ENCODE data around the gene ARRDC2. TPM values are rescaled to one million over a fixed set of nuclear protein-coding genes. Genes with fewer than 3 reads are reported as not detected.

Gene ARRDC2
- total RNA-seq, 4 donors from 2014 or later, result 26.8 to 94.9 (median 29.4) TPM

DNA sequence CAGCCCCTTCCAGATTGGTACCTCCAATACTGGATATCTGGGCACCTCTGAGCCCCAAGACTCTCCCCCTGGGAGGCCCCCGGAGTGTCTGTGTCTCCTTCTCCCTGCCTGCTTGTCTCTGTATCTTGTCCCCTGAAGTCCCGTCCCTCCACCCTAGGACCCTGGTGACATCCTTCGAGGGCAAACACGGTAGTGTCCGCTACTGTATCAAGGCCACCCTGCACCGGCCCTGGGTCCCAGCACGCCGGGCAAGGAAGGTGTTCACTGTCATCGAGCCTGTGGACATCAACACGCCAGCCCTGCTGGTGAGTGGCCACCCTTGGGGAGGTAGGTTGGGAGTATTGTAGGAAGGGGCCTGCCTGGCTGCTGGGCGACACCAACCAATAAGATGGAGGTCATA lies 844 bp downstream of the ARRDC2 start:
- TF ChIP-seq, protein P1, sequence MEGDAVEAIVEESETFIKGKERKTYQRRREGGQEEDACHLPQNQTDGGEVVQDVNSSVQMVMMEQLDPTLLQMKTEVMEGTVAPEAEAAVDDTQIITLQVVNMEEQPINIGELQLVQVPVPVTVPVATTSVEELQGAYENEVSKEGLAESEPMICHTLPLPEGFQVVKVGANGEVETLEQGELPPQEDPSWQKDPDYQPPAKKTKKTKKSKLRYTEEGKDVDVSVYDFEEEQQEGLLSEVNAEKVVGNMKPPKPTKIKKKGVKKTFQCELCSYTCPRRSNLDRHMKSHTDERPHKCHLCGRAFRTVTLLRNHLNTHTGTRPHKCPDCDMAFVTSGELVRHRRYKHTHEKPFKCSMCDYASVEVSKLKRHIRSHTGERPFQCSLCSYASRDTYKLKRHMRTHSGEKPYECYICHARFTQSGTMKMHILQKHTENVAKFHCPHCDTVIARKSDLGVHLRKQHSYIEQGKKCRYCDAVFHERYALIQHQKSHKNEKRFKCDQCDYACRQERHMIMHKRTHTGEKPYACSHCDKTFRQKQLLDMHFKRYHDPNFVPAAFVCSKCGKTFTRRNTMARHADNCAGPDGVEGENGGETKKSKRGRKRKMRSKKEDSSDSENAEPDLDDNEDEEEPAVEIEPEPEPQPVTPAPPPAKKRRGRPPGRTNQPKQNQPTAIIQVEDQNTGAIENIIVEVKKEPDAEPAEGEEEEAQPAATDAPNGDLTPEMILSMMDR (IDR thresholded peaks at IDR 0.05), result no peak
- no peak for TF ChIP-seq POLR2A (IDR thresholded peaks at IDR 0.05)
- peak overlapping the region; percentile 52 to 68 (median 64) for H3K4me3 ChIP-seq

DNA sequence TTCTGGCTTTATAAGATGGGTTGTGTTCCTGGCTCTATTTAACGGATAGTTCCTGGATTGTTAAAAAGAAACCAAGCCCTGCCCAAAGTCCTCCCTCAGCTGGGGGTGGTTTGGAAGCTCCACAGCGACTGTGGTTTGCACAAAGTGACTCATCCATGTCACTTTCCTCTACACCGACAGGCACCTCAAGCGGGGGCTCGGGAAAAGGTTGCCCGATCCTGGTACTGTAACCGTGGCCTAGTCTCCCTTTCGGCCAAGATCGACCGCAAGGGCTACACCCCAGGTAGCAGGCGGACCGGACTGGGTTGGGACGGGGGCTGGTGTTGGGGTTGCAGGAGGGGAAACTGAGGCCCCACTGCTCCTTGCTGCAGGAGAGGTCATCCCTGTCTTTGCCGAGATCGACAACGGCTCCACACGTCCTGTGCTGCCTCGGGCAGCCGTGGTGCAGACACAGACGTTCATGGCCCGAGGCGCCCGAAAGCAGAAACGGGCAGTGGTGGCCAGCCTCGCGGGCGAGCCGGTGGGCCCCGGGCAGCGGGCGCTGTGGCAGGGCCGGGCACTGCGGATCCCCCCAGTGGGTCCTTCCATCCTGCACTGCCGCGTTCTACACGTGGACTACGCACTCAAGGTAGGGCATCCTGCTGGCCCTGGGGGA lies 1.6 kb downstream of the ARRDC2 start:
- no peak for TF ChIP-seq POLR2A (IDR thresholded peaks at IDR 0.05)
- TF ChIP-seq, protein P1 (IDR thresholded peaks at IDR 0.05), result no peak
- Histone ChIP-seq H3K9me3 (no peaks in the 10 kb centered on the region), H3K27ac (peak overlapping the region in 3 of 4 donors; percentile 78 to 88 (median 86)), H3K27me3 (no peaks in the 10 kb centered on the region), H3K4me3 (peak overlapping the region; percentile 52 to 68 (median 64)), H3K4me1 (peaks cover 0 to 26% (median 13%) of the 10 kb centered on the region in 4 donors), H3K36me3 (peaks cover 0 to 52% (median 0%) of the 10 kb centered on the region in 3 donors)
- no peak for DNase-seq

More for the DNA sequence above, 844 bp downstream of the ARRDC2 start:
- Histone ChIP-seq H3K4me1 (peaks cover 0 to 26% (median 11%) of the 10 kb centered on the region in 4 donors), H3K9me3 (no peaks in the 10 kb centered on the region), H3K36me3 (peaks cover 0 to 51% (median 0%) of the 10 kb centered on the region in 3 donors), H3K27me3 (no peaks in the 10 kb centered on the region), H3K27ac (peak overlapping the region; percentile 64 to 88 (median 82))
- no peak for DNase-seq

DNA sequence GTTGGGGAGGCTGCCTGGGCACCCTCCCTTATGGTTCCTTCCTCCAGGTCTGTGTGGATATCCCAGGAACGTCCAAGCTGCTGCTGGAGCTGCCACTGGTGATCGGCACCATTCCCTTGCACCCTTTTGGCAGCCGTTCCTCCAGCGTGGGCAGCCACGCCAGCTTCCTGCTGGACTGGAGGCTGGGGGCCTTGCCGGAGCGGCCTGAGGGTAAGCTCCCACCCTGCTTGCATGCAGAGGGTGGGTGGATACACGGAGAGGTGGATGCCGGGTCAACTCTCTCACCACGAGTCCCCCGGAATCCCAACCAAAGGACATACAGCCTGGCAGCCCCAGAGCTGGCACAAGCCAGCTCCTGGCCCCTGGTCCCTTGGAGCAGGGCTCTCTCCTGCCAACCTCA lies 2.2 kb downstream of the ARRDC2 start:
- Histone ChIP-seq H3K4me1 (peaks cover 0 to 31% (median 13%) of the 10 kb centered on the region in 4 donors), H3K27ac (peak overlapping the region in 3 of 4 donors; percentile 78 to 88 (median 86)), H3K27me3 (no peaks in the 10 kb centered on the region), H3K4me3 (peak overlapping the region; percentile 52 to 68 (median 64)), H3K9me3 (no peaks in the 10 kb centered on the region), H3K36me3 (peaks cover 0 to 58% (median 0%) of the 10 kb centered on the region in 3 donors)
- TF ChIP-seq, protein P1 (IDR thresholded peaks at IDR 0.05), result no peak
- no peak for TF ChIP-seq POLR2A (IDR thresholded peaks at IDR 0.05)
- DNase-seq, result no peak

DNA sequence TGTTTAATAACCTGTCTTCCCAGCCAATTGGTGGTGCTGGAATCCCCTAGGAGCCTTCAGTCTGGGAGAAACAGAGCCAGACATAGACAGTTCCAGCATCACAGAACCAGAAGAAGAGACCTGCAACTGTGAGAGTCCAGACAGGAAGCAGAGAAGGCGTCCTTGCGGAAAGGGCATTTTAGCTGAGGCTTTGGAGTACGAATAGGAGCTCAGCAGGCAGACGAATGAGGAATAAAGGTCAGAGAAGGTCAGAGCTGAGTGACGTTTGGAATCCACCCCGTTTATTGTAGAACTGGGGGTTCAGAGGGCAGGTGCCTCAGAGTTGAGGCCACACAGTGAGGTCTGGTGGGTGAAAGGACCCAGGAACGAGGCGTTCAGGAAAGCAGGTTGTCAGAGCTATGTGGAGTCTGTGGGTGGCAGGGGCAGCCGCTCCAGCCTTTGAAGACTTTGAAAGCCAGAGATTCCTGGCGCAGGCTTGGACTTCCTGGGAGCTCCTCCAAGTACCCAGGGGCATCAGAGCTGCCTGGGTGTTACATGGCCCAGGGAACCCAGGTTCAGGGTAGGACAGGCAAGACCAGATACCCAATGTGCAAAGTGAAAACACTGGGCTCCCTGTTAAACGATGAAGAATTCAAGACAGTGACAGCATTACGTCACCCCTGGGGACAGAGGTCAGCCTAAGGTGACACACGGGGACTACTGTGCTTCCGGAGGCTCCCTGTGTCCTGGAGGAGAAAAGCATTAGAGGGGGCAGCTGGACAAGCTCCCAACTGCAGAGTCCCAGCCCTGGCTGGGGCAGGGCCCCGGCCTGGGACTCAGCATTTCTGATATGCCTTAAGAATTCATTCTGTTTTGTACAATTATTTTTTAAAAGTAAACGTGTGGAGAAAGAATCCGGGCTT lies 5.5 kb downstream of the ARRDC2 start:
- H3K4me1 ChIP-seq, result peaks cover 0 to 29% (median 11%) of the 10 kb centered on the region in 4 donors
- H3K4me3 ChIP-seq, result peak overlapping the region in 2 of 4 donors; percentile 9 to 18

DNA sequence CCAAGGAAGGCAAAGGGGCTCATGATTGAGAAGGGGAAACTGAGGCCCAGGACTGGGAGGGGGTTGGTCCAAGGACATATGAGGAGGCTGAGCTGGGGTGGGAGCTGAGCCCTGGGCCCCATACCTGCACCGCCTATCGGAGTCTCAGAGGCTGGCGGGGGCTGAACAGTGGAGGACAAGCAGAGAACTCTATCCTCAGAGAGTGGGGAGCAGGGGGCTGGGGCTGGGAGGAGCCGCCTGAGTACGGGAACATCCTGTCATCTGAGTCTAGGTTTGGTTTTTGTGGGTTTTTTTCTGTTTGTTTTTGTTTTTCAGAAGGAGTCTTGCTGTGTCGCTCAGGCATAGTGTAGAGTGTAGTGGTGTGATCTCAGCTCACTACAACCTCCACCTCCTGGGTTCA lies 6.2 kb downstream of the ARRDC2 start:
- DNase-seq, result peak in 2 of 3 donors; percentile 54 to 74
- no peak overlapping the region for H3K4me3 ChIP-seq
- H3K36me3 ChIP-seq, result peaks cover 0 to 55% (median 0%) of the 10 kb centered on the region in 3 donors
- TF ChIP-seq, protein P1 (IDR thresholded peaks at IDR 0.05), result no peak
- TF ChIP-seq POLR2A (IDR thresholded peaks at IDR 0.05), result no peak
- peaks cover 0 to 29% (median 10%) of the 10 kb centered on the region in 4 donors for H3K4me1 ChIP-seq
- H3K27ac ChIP-seq, result peak overlapping the region; percentile 57 to 64 (median 60)
- no peaks in the 10 kb centered on the region for H3K27me3 ChIP-seq
- no peaks in the 10 kb centered on the region for H3K9me3 ChIP-seq

More for the DNA sequence above, 5.5 kb downstream of the ARRDC2 start:
- H3K27ac ChIP-seq, result peak overlapping the region; percentile 57 to 64 (median 60)
- DNase-seq, result peak in 1 of 3 donors; percentile 81
- TF ChIP-seq POLR2A (IDR thresholded peaks at IDR 0.05), result no peak
- TF ChIP-seq, protein P1 (IDR thresholded peaks at IDR 0.05), result no peak
- peaks cover 0 to 62% (median 0%) of the 10 kb centered on the region in 3 donors for H3K36me3 ChIP-seq
- no peaks in the 10 kb centered on the region for H3K9me3 ChIP-seq
- H3K27me3 ChIP-seq, result no peaks in the 10 kb centered on the region
